LoVo (cell line): ENCODE data around the gene CTNNBIP1.
"Not testable (repeated sequence)": the region's sequence is repeated elsewhere in the genome, so short reads cannot be mapped to it uniquely, and the experiment has no call there.

ENCODE experiments used
- DNase-seq: peaks from one replicate; pipeline ENCODE4 v3.0.0-alpha.2; 2016; ENCODE audit warnings: low spot score

CTNNBIP1 gene, protein sequence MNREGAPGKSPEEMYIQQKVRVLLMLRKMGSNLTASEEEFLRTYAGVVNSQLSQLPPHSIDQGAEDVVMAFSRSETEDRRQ

DNA sequence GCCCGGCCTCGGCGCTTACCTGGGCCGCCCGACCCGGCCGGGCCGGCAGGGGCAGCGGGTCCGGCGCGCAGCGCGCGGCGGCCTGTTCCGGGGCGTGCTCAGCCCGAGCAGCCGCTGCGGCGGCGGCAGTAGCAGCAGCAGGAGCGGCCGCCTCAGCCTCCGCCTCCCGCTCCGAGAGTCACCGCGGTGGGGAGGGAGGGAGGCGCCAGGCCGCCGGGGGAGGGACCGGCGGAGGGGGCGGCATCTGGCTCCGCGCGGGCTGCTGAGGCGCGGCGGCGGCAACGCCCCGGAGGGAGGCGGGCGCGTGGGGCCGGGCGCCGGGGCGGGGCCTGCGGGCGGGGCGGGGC lies at the start of gene CTNNBIP1:
CTNNBIP1 (minus strand) TSS at position 194 of the 347 bp plus-strand sequence. CDS start 38,205 bp downstream, outside the sequence.
- no peak for DNase-seq

DNA sequence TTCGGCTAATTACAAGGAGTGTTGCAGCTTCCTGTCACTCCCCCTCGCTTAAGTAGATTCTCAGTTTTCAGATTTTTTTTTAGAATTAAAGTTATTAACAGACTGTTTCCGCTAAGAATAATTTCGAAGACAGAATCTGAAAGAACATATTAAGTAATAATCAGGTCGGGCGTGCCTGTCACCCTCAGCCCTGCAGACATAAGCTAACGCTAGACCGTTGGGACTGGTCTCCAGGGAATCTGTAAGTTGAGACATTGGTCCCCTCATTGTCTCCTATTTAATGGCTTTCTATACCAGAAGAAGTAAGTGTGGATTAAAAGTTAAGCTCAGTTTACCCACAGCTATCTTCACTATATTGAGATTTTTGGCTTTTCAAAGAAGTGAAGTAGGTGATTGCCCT lies 47.7 kb upstream of the CTNNBIP1 start:
- no peak for DNase-seq

DNA sequence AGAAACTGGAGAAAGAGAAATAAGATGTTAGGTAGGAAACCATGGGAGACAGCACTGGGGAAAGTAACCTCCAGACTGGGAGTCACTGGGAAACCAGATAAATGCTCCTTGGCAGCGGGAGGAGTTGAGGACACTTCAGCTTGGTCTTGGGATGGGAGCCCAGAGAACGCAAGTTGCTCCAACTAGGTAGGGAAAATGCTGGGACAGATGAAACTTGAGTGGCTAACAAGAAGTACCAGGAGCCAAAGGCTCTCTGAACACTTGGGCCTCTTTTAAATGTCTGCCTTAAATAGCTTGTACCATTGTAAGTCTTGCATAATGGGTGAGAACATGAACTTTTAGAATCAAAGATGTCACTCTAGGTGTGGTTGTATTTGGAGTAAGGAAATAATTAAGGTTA lies 36.2 kb upstream of the CTNNBIP1 start:
- DNase-seq = no peak

DNA sequence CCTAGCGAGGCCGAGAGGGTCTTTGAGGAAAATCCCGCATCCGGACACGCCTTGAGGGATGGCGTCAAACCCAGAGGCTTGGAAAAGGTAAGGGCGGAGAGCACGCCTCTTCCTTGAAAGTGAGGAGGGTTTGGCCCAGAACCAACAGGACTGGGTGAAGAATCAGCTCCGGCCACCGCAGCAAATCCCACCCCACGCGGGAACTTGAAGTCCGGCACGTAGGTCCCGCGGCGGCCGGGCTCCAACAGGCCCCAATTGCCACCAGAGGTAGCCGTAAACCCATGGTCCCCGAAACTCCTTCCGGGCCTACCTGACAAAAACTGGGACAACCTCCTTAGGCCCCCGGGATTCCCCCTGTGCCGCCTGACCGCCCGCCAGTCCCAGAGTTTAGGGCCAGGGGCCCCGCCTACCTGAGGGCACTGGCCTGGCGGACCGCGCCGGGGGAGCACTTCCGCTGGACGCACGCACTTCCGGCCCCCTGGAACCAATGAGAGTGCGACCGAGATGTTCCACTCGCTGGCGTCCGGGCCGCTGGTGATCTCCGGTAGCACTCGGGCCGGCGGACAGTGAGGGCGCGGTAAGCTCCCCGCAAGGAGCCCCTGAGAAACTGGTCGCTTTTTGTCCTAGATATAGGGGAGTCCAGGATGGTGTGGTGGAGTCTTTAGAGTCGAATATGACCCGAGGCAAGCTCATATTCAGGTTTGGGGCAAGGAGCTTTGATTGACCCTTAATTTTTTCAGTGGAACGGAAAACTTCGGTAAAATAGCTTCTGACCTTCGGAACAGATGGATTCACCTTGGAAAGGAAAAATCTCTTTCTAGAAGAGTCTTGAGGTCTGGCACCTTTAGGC lies 33.1 kb upstream of the CTNNBIP1 start, which contains the start of the genes LZIC and NMNAT1:
LZIC (minus strand) TSS at position 453 of the 850 bp plus-strand sequence. CDS start 6,772 bp downstream, outside the sequence.
NMNAT1 (plus strand) TSS at position 537 of the 850 bp plus-strand sequence. CDS start 28,599 bp downstream, outside the sequence.
- DNase-seq = peak; percentile 94

DNA sequence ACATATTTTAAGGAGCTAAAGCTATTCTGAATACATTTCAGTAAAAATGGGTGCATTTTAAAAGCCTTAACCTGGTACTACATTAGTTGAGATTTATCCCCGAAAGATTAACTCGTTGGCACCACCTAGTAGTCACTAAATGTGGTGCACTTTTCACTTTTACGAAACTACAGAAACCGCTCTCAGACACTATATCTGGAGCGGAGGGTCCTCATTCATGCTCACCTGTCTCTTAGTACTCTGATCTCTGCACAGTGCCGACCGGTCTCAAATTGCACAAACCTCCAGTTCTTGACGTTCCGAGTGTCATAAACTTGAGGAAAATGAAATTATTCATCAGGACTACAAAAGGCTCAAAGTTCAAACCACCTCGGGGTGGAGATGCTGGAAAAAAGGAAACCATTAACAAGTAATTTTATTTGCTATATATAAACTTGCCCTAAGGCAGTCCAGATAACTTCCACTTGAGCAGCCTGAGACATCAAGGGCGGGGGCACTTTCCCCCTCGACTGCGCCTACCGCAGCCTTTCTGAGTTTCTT lies 32.4 kb upstream of the CTNNBIP1 start:
- peak; percentile 49 for DNase-seq

DNA sequence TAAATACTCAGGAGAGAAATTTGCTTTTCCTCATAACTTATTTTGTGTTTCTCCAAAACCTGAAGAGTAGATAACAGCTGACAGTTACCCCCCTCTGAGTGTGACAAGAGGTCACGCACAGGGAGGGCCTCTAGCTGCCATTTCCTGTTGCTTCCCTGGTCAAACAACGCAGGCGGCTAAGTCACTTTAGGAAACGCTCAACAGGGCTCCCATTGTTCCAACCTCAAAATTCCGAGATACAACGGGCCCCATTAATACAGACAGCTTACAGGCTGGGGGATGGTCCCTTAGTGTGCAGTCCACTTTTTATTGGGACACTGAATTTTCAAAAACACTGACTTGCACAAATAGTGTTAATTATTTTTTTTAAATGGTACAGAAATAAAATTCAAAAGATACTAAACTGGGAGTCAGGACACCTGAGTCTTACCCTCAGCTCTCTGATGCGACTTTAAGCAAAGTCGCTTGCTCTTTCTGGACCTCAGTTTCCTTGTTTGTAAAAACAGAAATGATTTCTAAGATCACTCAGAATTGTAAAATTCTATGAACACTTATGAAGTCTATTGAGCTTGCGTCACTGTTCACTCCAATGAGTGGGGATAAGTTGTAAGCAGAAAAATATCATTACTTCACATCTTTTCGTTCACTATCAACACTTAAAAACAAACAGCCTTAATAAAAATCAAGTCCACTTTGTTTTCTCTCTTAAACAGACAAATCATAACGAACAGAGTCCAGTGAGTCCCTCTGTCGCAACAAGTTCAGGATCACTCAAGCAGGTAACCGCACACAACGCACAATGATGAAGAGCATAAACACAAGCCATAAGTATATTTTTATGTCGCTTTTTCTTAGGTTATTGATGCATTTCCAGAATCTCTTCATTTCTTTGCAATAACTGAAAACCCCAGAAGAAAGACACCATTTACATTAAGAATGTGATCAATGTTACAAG lies 19.6 kb upstream of the CTNNBIP1 start:
- DNase-seq = no peak

DNA sequence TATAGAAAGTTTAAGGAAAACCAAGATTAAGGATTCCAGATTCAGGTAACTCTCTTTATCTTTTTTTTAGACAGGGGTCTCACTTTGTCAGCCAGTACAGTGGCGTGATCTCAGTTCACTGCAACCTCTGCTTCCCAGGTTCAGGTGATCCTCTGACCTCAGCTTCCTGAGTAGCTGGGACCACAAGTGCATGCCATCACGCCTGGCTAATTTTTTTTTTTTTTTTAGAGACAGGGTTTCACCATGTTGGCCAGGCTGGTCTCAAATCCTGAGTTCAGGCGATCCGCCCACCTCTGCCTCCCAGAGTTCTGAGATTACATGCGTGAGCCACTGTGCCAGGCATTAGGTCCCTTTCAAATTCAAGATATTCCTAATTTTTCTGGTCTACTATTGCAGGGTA lies 17.2 kb upstream of the CTNNBIP1 start:
- DNase-seq = no peak

DNA sequence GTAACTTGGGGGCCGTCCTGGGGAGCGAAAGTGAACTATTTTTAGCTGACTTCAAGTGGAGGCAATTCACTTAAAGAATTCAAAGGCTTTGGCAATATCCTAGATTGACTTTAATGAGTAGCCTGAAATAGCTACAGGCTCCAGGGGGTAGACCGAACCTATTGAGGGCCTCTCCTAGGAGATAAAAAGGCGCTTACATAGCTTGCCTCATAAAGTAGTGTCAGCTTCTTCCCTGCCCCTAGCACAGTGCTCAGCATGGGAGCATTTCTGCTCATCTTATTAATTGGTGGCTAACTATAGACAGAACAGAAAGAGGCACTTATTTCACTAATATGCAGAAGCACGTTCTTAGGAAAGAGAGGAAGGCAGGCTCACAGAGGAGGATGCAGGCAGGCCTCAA lies 12.3 kb upstream of the CTNNBIP1 start:
- no peak for DNase-seq

DNA sequence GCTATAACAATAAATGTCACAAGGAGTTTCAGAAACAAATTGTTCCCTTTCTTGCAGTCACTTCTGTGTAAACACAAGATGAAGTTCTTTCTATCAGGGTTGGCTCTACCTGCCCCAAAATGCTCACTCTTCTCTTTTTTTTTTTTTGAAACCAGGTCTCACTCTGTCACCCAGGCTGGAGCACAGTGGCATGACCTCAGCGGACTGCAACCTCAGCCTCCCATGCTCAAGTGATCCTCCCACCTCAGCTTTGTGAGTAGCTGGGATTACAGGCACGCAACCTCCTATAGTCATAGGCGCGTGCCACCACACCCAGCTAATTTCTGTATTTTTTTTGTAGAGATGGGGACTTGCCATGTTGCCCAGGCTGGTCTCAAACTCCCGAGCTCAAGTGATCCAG lies 10.5 kb upstream of the CTNNBIP1 start:
- DNase-seq = no peak

DNA sequence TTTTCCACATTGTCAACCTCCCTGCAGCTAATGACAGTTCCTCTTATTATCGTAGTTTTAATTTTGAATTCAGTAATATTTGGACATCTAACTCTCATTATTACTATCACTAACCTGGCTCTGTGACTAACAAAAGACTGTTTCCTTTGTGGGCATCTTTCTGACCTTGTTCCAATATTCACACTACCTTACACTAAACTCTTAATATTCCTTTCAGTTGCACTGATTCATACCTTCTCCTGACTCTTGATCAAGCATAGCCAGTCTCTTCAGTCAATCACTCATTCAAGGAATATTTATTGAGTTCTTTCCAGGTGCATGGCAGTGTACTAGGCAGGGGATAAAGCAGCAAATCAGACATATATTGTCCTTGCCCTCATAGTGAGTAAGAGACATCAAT lies 7.8 kb upstream of the CTNNBIP1 start:
- DNase-seq = no peak

DNA sequence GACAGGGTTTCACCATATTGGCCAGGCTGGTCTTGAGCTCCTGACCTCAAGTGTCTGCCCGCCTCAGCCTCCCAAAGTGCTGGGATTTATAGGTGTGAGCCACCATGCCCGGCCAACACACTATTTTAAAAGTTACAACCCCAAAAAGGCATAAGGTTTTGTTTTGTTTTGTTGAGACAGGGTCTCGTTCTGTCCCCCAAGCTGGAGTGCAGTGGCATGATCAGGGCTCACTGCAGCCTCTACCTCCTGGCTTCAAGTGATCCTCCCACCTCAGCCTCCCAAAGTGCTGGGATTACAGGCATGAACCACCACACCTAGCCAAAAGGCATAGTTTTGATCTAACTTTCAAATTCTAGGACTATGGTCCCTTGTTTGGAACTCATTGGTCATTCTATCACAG lies 7.4 kb upstream of the CTNNBIP1 start:
- DNase-seq = not testable (repeated sequence)

DNA sequence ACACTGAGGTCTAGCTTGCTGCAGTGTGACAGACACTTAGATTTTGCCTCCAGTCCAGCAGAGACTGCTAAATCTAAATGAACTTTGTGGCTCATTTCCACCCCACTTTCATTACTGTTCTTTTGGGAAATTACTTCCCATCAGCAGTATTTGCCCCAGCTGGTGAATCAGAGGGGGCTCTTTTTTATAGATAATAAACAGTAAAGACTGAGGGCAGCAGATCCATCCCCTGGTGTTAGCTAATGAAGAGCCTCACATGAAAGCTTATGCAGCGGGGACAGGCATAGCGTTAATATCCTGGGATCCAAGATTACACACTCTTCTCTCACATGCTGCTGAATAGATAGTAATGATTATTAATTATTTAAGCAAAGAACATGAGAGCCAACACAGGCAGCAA lies 6.4 kb upstream of the CTNNBIP1 start:
- DNase-seq = no peak

DNA sequence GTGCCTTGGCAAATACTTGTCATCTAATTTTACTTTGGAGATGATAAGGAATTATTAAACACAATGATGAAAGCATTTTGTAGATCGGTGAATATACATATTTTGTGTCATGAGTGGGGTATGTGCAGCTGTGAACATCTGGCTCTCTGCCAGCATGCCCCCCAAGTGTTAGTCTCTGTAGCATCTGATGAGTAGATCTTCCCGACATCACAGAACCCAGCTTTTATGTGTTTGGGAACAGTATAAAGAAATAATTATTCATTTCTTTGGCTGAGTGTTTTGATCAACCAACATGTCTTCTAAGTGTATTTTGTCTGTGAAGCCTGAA lies 4.5 kb upstream of the CTNNBIP1 start:
- DNase-seq = no peak

DNA sequence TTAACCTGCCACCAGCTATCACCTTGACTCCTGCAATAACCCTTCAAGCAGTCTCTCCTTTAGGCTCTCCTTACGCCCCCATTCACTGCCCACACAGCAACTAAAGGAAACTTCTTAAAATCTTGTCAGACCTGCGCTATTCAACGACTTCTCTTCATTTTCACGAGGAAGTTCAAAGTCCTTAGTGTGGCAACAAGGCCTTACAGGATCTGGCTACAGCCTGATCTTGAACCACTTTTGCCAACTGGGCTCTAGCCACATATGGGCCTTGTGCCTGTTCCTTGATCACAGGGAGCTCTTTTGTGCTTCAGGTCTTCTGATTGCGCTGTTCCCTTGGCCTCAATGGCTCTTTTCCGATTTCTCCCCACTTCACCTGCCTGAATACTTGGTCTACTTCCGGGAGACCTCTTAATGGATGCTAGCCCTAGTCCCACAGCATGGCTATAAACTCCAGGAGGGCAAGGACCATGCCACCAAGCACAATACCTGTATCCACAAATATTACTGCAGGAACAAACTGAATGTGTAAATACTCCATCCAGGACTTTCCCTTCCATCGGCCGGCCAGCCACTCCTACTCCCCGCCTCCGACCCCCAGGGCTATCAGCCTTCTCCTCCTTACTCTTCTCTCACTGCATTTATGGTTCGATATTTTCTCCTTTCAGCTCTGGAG lies 2.3 kb upstream of the CTNNBIP1 start:
- no peak for DNase-seq

DNA sequence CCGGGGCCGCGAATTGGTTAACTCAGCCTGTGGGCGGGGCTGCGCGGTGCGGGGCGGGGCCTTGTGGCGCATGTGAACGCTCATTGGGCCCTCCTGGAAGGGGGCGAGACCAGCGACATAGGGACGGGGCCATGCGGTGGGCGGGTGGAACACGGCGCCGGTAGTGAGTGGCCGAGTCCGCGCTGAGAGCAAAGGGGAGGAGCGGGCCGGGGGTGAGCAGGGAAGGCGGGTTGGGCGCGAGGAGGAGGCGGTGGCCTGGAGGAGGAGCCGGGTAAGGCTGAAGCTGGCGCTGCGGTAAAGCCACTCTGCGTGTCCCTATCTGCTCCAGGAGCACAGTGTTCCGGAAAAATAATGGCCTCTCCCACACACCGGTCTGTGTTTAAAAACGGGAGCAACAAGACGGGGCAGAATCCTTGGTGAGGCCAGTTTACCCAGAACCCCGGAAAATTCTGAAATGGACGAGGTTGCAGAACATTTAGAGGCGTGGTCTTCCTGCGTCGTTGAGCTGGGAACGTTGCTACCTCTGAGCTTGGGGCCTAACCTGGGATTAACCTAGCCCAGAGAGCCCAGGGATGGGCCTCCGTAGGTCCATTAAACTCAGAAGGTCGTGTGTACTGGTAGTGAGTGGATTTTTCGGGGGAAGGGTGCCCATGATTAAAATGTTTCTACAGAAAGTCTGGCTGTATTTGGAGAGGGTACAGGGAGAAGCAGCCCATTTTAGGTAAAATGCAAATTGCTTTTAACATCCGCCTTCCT lies 532 bp upstream of the CTNNBIP1 start:
- DNase-seq = peak; percentile 98

DNA sequence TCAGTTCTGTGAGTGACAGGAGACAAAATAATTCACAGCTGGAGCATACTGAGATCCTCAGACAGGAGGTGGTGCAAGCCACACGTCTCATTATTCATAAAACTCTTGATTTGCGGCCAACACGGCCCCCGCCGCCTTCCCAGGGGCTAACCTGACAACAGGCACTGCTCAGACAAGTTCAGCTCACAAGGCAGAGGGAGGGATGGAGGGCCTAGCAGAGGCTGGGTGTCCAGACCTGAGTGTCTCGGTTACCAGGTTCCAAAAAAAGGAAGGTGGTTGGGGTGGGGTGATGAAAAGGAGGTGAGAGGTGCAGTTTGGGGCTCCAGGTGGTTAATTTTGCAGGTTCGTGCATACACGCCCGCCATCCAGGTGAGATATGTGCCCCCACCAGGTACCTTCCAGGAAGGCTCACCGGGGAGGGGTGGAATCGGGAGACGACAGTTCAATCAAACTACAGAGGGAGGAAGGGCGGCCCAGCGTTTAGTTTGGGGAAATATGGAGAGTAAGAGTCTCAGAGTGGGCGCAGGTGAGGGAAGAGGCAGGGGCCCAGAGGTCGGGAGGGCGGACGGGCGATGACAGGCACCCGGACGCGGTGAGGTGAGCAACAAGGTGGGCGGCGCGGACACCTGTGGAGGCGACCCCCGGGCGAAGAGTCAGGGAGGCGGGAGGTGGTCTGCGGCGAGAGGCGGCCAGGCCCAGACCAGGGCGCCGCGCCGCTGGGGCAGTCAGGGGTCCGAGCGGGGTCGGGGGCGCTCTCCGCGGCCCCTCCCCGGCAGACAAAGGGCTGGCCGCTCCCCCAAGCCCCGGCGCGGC lies 629 bp downstream of the CTNNBIP1 start:
- DNase-seq = no peak

DNA sequence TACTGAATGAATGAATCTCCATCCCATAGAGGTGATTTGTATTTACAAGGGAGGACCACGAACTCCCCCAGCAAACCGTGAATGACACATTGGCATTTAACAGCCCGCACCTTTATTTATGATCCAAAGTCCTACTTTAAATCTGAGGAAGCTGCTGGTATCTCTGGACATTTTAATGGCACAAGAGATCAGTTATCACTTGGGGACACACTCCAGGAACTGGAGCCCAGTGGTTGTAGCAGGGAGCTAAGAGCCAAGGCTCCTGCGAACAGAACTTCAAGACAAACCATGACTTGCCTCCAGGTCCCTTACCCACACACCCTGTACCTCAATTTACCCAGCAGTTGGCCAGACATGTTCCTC lies 1.2 kb downstream of the CTNNBIP1 start:
- no peak for DNase-seq

DNA sequence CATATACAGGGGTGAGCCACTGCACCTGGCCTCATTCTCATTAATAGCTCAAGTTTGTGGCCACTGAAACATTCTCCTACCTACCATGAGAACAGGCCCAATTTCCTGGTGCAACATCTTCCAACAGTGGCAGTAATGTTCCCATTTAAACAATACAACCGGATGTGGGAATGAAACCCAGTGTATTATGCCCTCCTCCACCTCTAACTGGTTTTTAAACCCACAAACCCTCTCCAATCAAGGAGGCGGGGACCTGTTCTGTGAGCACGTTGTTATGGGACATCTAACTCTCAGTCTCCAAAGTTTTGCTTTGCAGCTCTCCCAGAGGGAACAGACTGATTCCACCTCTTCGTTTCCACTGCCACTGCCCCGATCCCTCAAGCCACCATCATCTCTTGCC lies 2.6 kb downstream of the CTNNBIP1 start:
- no peak for DNase-seq

DNA sequence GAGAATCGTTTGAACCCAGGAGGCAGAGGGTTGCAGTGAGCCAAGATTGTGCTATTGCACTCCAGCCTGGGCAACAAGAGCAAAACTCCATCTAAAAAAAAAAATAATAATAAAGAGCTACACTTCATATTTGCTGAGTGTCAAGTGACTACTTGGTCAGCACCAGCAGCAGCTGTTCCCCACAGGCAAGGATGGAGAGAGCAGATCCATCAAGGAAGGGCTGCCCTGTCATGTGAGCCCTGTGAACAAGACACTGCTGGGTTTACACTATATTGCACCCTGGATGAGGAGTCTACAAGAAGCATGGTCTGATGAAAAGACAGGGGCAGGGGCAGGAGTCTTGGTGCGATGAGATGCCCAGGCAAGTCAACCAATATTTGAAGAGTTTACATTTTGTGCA lies 3.6 kb downstream of the CTNNBIP1 start:
- no peak for DNase-seq

DNA sequence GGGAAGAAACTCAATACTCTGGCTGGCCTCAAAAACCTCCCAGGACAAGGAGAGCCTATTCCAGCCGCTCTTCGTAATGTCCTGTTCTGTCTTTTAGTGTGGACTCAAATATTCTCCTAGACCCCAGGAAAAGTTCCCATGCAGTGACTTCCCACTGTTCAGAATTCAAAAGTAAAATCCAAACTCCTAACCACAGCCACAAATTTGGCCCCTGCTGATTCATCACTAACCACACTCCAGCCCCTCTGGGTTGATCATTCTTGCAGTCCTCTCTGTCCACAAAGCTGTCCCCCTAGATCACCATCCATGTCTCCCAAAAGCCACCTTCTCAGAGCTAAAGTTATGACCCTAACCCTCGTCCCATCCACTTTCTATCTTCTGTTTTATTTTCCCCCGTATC lies 5.1 kb downstream of the CTNNBIP1 start:
- DNase-seq = no peak
